Measurements from ENCODE around the gene RUFY3.

GRCh38 chr4:70725633-70726032 lies 3.9 kb downstream of the RUFY3 start:
- TF ChIP-seq TAF1 (IDR thresholded peaks at IDR 0.05; ENCODE audit: borderline replicate concordance, low read depth, low read length): no peak
- no peak for TF ChIP-seq POLR2A (IDR thresholded peaks at IDR 0.05; ENCODE audit: low read depth, low read length)
